Keratinocyte (primary cell): ENCODE data around the gene P2RX3. TPM values are rescaled to one million over a fixed set of nuclear protein-coding genes. Genes with fewer than 3 reads are reported as not detected.

Source experiments
- DNase-seq: peaks from one replicate; pipeline ENCODE4 v3.0.0-alpha.2; 2011; ENCODE audit warnings: low read depth, missing footprints, low spot score
- FAIRE-seq: peaks from 2 replicates; lab custom pipeline; 2011; peaks lifted over from hg19 to GRCh38; lab: Jason Lieb, UNC
- H2AFZ ChIP-seq: 2 replicates; pipeline ENCODE4 v1.6.0; 2012; ENCODE audit warnings: low read length, control low read depth, inconsistent platforms; ENCODE audit not compliant: control insufficient read depth
- H3K27ac ChIP-seq: 2 replicates; pipeline ENCODE4 v1.5.1; 2011; ENCODE audit warnings: low read length; ENCODE audit not compliant: control insufficient read depth, insufficient read depth
- H3K27me3 ChIP-seq: 3 replicates; pipeline ENCODE4 v1.6.0; 2011; ENCODE audit warnings: low read length; ENCODE audit not compliant: control insufficient read depth, insufficient read depth; ENCODE audit errors: extremely low read depth
- H3K36me3 ChIP-seq, 2 experiments: 2 replicates in 1 of 2; 3 replicates in 1 of 2; pipeline ENCODE4 v1.5.1; 2011; ENCODE audit warnings: low read length in 2 of 2, mild to moderate bottlenecking in 1 of 2; ENCODE audit not compliant: control insufficient read depth in 2 of 2, insufficient read depth in 2 of 2; ENCODE audit errors: extremely low read depth in 1 of 2
- H3K4me1 ChIP-seq: 3 replicates; pipeline ENCODE4 v1.5.1; 2011; ENCODE audit warnings: low read length; ENCODE audit not compliant: control insufficient read depth, insufficient read depth; ENCODE audit errors: extremely low read depth
- H3K4me2 ChIP-seq: 3 replicates; pipeline ENCODE4 v1.6.0; 2011; ENCODE audit warnings: low read depth, low read length; ENCODE audit not compliant: control insufficient read depth, insufficient read depth; ENCODE audit errors: extremely low read depth
- H3K4me3 ChIP-seq, 3 experiments: fragments of 200-600 bp in 1 of 3; sonication (generic) in 1 of 3; 2 replicates in 2 of 3; 3 replicates in 1 of 3; pipeline ENCODE4 v1.5.1; 2011 to 2016; ENCODE audit warnings: low read length in 3 of 3, mild to moderate bottlenecking in 3 of 3, control low read depth in 2 of 3, inconsistent platforms in 1 of 3, low read depth in 1 of 3, mixed read lengths in 1 of 3, mixed run types in 1 of 3, moderate library complexity in 1 of 3; ENCODE audit not compliant: control insufficient read depth in 2 of 3, insufficient read depth in 2 of 3; ENCODE audit errors: extremely low read depth in 1 of 3
- H3K79me2 ChIP-seq: 2 replicates; pipeline ENCODE4 v1.6.0; 2012; ENCODE audit warnings: low read length; ENCODE audit not compliant: control insufficient read depth, insufficient read depth
- H3K9ac ChIP-seq: 3 replicates; pipeline ENCODE4 v1.6.0; 2011; ENCODE audit warnings: low read length; ENCODE audit not compliant: control insufficient read depth, insufficient read depth; ENCODE audit errors: extremely low read depth
- H3K9me1 ChIP-seq: 3 replicates; pipeline ENCODE4 v1.6.0; 2011; ENCODE audit warnings: low read length; ENCODE audit not compliant: control insufficient read depth, insufficient read depth; ENCODE audit errors: extremely low read depth
- H3K9me3 ChIP-seq: 2 replicates; pipeline ENCODE4 v1.5.1; 2012; ENCODE audit warnings: low read depth, low read length; ENCODE audit not compliant: control insufficient read depth
- H4K20me1 ChIP-seq: 3 replicates; pipeline ENCODE4 v1.6.0; 2011; ENCODE audit warnings: low read length; ENCODE audit not compliant: control insufficient read depth, insufficient read depth; ENCODE audit errors: extremely low read depth
- EZH2 ChIP-seq: IDR thresholded peaks from one replicate; pipeline ENCODE4 v1.6.1; 2012; ENCODE audit warnings: inconsistent platforms, mild to moderate bottlenecking, low read length, moderate library complexity
- dilution Hi-C: fragments of 300-500 bp; cut with MboI; formaldehyde crosslinking; loops from one replicate; pipeline ENCODE4 v1.7.0; 2020; ENCODE audit warnings: low sequenced_read_pairs; ENCODE audit not compliant: extremely low pct_ligation_motif_present
- polyA plus RNA-seq, 5 experiments: library from polyadenylated mRNA; depleted of rRNA in 3 of 5; stranded (reverse) in 3 of 5; stranded (forward) in 1 of 5; unstranded in 1 of 5; fragments of >200 nt; gene quantifications; 1 replicate in 1 of 5; 2 replicates in 3 of 5; 3 replicates in 1 of 5; pipeline versions ENCODE4 v1.2.1 to v1.2.3, GENCODE V29; 2011 to 2012; ENCODE audit warnings: missing spikeins in 2 of 5, low read depth in 1 of 5, low replicate concordance in 1 of 5
- TF ChIP-seq, protein P1 (sequence below), 3 experiments: IDR thresholded peaks in 1 of 3; conservative IDR thresholded peaks in 1 of 3; optimal IDR thresholded peaks in 1 of 3; 2 replicates in 2 of 3; 3 replicates in 1 of 3; pipeline versions ENCODE3 to v1.5.1; 2011; ENCODE audit warnings: low read length in 3 of 3, mild to moderate bottlenecking in 3 of 3, moderate library complexity in 2 of 3, control low read depth in 1 of 3, inconsistent platforms in 1 of 3; ENCODE audit not compliant: insufficient read depth in 2 of 3; ENCODE audit errors: extremely low read depth in 1 of 3

The P2RX3 gene
- polyA plus RNA-seq, 1 donor (not counting 4 experiments of a cell fraction or from before 2014, with no cell fraction given), result not detected

DNA sequence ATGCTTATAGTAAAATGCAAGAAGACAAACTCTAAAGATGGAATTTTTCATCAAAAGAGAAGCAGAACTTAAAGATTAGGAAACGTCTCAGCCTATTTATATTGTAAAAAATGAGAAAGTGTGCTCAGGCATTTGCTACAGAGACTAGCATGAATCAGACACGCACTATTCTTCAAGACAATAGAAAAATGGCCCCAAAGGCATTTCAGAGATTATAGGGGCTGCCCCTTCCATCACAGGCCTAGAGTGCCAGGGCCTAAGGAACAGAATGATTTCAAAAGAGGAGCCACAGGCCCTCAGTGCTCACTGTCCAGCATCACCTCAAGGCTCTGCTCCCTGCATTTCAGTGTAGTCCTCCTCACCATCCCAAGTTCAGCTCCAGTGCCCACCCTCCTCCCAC, 40.9 kb upstream of the P2RX3 start:
- no peak overlapping the region for H3K4me3 ChIP-seq
- no peak overlapping the region for H3K4me2 ChIP-seq
- H2AFZ ChIP-seq, result no peak overlapping the region
- H3K9me1 ChIP-seq, result peaks cover 2% of the 10 kb centered on the region
- no peak overlapping the region for H3K9ac ChIP-seq
- H3K27me3 ChIP-seq, result no peaks in the 10 kb centered on the region
- TF ChIP-seq, protein P1, sequence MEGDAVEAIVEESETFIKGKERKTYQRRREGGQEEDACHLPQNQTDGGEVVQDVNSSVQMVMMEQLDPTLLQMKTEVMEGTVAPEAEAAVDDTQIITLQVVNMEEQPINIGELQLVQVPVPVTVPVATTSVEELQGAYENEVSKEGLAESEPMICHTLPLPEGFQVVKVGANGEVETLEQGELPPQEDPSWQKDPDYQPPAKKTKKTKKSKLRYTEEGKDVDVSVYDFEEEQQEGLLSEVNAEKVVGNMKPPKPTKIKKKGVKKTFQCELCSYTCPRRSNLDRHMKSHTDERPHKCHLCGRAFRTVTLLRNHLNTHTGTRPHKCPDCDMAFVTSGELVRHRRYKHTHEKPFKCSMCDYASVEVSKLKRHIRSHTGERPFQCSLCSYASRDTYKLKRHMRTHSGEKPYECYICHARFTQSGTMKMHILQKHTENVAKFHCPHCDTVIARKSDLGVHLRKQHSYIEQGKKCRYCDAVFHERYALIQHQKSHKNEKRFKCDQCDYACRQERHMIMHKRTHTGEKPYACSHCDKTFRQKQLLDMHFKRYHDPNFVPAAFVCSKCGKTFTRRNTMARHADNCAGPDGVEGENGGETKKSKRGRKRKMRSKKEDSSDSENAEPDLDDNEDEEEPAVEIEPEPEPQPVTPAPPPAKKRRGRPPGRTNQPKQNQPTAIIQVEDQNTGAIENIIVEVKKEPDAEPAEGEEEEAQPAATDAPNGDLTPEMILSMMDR (optimal IDR thresholded peaks at IDR 0.05 in 1 of 3, IDR thresholded peaks at IDR 0.05 in 1 of 3, conservative IDR thresholded peaks at IDR 0.05 in 1 of 3; ENCODE audit: extremely low read depth in 1 of 3, insufficient read depth in 2 of 3, low read length in 3 of 3), result no peak
- no peak for TF ChIP-seq EZH2
- no peaks in the 10 kb centered on the region for H3K9me3 ChIP-seq
- H3K36me3 ChIP-seq, result peaks cover 31 to 44% of the 10 kb centered on the region in 2 experiments
- peaks cover 37% of the 10 kb centered on the region for H3K4me1 ChIP-seq
- no peak overlapping the region for H3K27ac ChIP-seq
- peaks cover 4% of the 10 kb centered on the region for H3K79me2 ChIP-seq
- no peaks in the 10 kb centered on the region for H4K20me1 ChIP-seq
- DNase-seq (no peak), FAIRE-seq (no peak)
- dilution Hi-C loops, result loop anchor here (25.0 kb wide), 1 partner anchor 460 kb away; no protein-coding TSS in a partner anchor

DNA sequence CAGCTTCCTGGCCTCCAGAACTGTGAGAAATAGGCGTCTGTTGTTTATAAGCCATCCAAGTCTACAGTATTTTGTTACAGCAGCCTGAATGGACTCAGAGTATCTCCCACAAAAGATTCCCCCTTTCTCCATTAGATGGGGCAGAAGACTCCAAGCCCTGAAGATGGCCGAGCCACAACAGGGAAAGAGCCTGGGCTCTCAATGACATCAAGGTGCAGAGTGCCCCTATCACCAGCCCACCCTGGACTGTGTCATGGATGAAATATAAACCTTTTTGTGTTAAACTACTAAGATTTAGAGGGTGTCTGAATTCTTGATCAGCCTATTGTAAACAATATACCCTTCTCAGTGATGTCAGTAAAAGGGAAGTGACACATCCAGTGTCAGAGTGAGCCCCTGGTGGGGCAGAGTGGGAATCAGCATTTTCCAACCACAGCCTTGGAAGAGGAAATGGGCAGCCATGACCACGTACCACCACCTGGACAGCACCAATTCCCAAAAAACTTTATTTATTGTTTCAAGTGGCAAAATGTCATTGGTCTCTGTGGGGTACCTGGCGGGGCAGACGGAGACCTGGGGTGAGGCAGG, 38.9 kb upstream of the P2RX3 start:
- Histone ChIP-seq H3K9ac (no peak overlapping the region), H3K4me2 (no peak overlapping the region), H3K36me3 (peaks cover 42 to 59% of the 10 kb centered on the region in 2 experiments), H4K20me1 (peaks cover 6% of the 10 kb centered on the region), H3K79me2 (peaks cover 20% of the 10 kb centered on the region), H3K9me3 (no peaks in the 10 kb centered on the region), H3K27me3 (no peaks in the 10 kb centered on the region), H2AFZ (no peak overlapping the region), H3K9me1 (no peaks in the 10 kb centered on the region), H3K27ac (no peak overlapping the region), H3K4me1 (peaks cover 32% of the 10 kb centered on the region), H3K4me3 (no peak overlapping the region)
- dilution Hi-C loops, result loop anchor here (25.0 kb wide), 1 partner anchor 462 kb away; no protein-coding TSS in a partner anchor
- TF ChIP-seq EZH2, result no peak
- TF ChIP-seq, protein P1 (optimal IDR thresholded peaks at IDR 0.05 in 1 of 3, IDR thresholded peaks at IDR 0.05 in 1 of 3, conservative IDR thresholded peaks at IDR 0.05 in 1 of 3; ENCODE audit: extremely low read depth in 1 of 3, insufficient read depth in 2 of 3, low read length in 3 of 3), result no peak
- FAIRE-seq (no peak), DNase-seq (no peak)
